ENCODE results near the gene SLIT3.

Gene SLIT3

DNA sequence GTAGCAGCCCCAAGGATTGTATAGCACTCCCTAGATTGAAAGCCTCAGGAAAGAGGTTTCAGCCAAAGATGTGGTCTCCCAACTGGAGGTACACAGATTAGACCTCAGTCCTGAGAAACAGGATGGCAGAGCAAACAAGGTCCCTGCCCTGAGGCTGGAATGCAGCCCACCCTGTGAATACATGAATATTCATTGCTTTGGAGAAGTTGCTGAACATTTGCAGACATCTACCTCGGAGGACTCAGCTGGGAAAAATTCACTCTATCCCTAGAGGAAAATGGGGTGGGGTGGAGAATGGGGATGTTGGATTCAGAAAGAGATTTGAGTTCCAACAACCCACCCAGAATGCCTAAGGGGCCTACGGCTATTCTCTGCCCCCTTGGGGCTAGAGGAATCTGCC is 129.4 kb downstream of the SLIT3 start:
- no peak for DNase-seq
- H3K4me1 ChIP-seq (ENCODE audit: control insufficient read depth, insufficient read depth, low read length, poor library complexity, severe bottlenecking), result no peaks in the 10 kb centered on the region
- H3K9me3 ChIP-seq (ENCODE audit: control insufficient read depth, low read length), result no peaks in the 10 kb centered on the region
- H3K36me3 ChIP-seq (ENCODE audit: control insufficient read depth, insufficient read depth, low read length), result no peaks in the 10 kb centered on the region
- no peak overlapping the region for H3K4me3 ChIP-seq (ENCODE audit: insufficient read depth, low read depth, low read length, poor library complexity, severe bottlenecking)
- H3K27me3 ChIP-seq (replicated peaks; ENCODE audit: control insufficient read depth, insufficient read depth, low read length, poor library complexity, severe bottlenecking), result no peaks in the 10 kb centered on the region
- no peak overlapping the region for H3K27ac ChIP-seq (ENCODE audit: insufficient read depth, low read length, poor library complexity, severe bottlenecking)

GRCh38 chr5:169169783-169170182 is 131.2 kb downstream of the SLIT3 start:
- H3K27ac ChIP-seq (ENCODE audit: insufficient read depth, low read length, poor library complexity, severe bottlenecking), result no peak overlapping the region
- DNase-seq, result no peak
- no peaks in the 10 kb centered on the region for H3K36me3 ChIP-seq (ENCODE audit: control insufficient read depth, insufficient read depth, low read length)
- no peaks in the 10 kb centered on the region for H3K27me3 ChIP-seq (replicated peaks; ENCODE audit: control insufficient read depth, insufficient read depth, low read length, poor library complexity, severe bottlenecking)
- H3K4me3 ChIP-seq (ENCODE audit: insufficient read depth, low read depth, low read length, poor library complexity, severe bottlenecking), result no peak overlapping the region
- no peaks in the 10 kb centered on the region for H3K4me1 ChIP-seq (ENCODE audit: control insufficient read depth, insufficient read depth, low read length, poor library complexity, severe bottlenecking)
- no peaks in the 10 kb centered on the region for H3K9me3 ChIP-seq (ENCODE audit: control insufficient read depth, low read length)

GRCh38 chr5:169168280-169168679 is 132.7 kb downstream of the SLIT3 start:
- no peak for DNase-seq
- Histone ChIP-seq H3K4me1 (ENCODE audit: control insufficient read depth, insufficient read depth, low read length, poor library complexity, severe bottlenecking) (no peaks in the 10 kb centered on the region), H3K9me3 (ENCODE audit: control insufficient read depth, low read length) (no peaks in the 10 kb centered on the region), H3K27ac (ENCODE audit: insufficient read depth, low read length, poor library complexity, severe bottlenecking) (no peak overlapping the region), H3K4me3 (ENCODE audit: insufficient read depth, low read depth, low read length, poor library complexity, severe bottlenecking) (no peak overlapping the region), H3K36me3 (ENCODE audit: control insufficient read depth, insufficient read depth, low read length) (no peaks in the 10 kb centered on the region), H3K27me3 (replicated peaks; ENCODE audit: control insufficient read depth, insufficient read depth, low read length, poor library complexity, severe bottlenecking) (no peaks in the 10 kb centered on the region)

GRCh38 chr5:169166078-169166477 is 134.9 kb downstream of the SLIT3 start:
- H3K36me3 ChIP-seq (ENCODE audit: control insufficient read depth, insufficient read depth, low read length), result no peaks in the 10 kb centered on the region
- H3K9me3 ChIP-seq (ENCODE audit: control insufficient read depth, low read length), result no peaks in the 10 kb centered on the region
- H3K4me1 ChIP-seq (ENCODE audit: control insufficient read depth, insufficient read depth, low read length, poor library complexity, severe bottlenecking), result no peaks in the 10 kb centered on the region
- no peaks in the 10 kb centered on the region for H3K27me3 ChIP-seq (replicated peaks; ENCODE audit: control insufficient read depth, insufficient read depth, low read length, poor library complexity, severe bottlenecking)
- no peak overlapping the region for H3K27ac ChIP-seq (ENCODE audit: insufficient read depth, low read length, poor library complexity, severe bottlenecking)
- DNase-seq, result no peak
- H3K4me3 ChIP-seq (ENCODE audit: insufficient read depth, low read depth, low read length, poor library complexity, severe bottlenecking), result no peak overlapping the region

- Histone ChIP-seq H3K4me1 (ENCODE audit: control insufficient read depth, insufficient read depth, low read length, poor library complexity, severe bottlenecking) (no peaks in the 10 kb centered on the region), H3K27ac (ENCODE audit: insufficient read depth, low read length, poor library complexity, severe bottlenecking) (no peak overlapping the region), H3K36me3 (ENCODE audit: control insufficient read depth, insufficient read depth, low read length) (no peaks in the 10 kb centered on the region), H3K4me3 (ENCODE audit: insufficient read depth, low read depth, low read length, poor library complexity, severe bottlenecking) (no peak overlapping the region), H3K9me3 (ENCODE audit: control insufficient read depth, low read length) (no peaks in the 10 kb centered on the region), H3K27me3 (replicated peaks; ENCODE audit: control insufficient read depth, insufficient read depth, low read length, poor library complexity, severe bottlenecking) (no peaks in the 10 kb centered on the region)
- no peak for DNase-seq
These were observed 135.9 kb downstream of the SLIT3 start for GRCh38 chr5:169165052-169165451.

DNA sequence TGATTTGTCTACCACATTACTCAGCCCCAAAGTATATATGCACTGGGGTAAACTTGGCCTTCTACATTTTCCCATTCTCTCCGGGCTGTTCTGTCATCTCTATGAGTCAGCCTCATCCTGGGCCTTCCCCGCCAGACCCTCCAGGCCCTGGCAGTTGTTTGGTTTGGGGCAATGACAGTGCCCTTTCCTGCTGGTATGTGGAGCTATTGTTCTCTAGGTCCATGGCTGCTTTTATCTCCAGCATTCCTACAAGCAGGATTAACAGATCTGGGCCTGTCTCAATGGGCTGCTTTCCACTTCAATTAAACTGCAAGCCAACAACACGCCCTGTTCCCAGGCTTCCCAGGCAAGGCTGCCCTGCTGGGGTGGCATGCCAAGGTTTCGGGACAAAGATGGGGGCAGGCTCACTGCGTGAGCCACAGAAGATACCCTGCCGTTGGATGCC is 136.4 kb downstream of the SLIT3 start:
- H3K4me3 ChIP-seq (ENCODE audit: insufficient read depth, low read depth, low read length, poor library complexity, severe bottlenecking), result no peak overlapping the region
- H3K27me3 ChIP-seq (replicated peaks; ENCODE audit: control insufficient read depth, insufficient read depth, low read length, poor library complexity, severe bottlenecking), result no peaks in the 10 kb centered on the region
- no peaks in the 10 kb centered on the region for H3K9me3 ChIP-seq (ENCODE audit: control insufficient read depth, low read length)
- H3K36me3 ChIP-seq (ENCODE audit: control insufficient read depth, insufficient read depth, low read length), result no peaks in the 10 kb centered on the region
- H3K4me1 ChIP-seq (ENCODE audit: control insufficient read depth, insufficient read depth, low read length, poor library complexity, severe bottlenecking), result no peaks in the 10 kb centered on the region
- no peak for DNase-seq
- no peak overlapping the region for H3K27ac ChIP-seq (ENCODE audit: insufficient read depth, low read length, poor library complexity, severe bottlenecking)

- no peak overlapping the region for H3K27ac ChIP-seq (ENCODE audit: insufficient read depth, low read length, poor library complexity, severe bottlenecking)
- no peaks in the 10 kb centered on the region for H3K27me3 ChIP-seq (replicated peaks; ENCODE audit: control insufficient read depth, insufficient read depth, low read length, poor library complexity, severe bottlenecking)
- no peaks in the 10 kb centered on the region for H3K36me3 ChIP-seq (ENCODE audit: control insufficient read depth, insufficient read depth, low read length)
- no peak overlapping the region for H3K4me3 ChIP-seq (ENCODE audit: insufficient read depth, low read depth, low read length, poor library complexity, severe bottlenecking)
- no peak for DNase-seq
- H3K9me3 ChIP-seq (ENCODE audit: control insufficient read depth, low read length), result no peaks in the 10 kb centered on the region
- no peaks in the 10 kb centered on the region for H3K4me1 ChIP-seq (ENCODE audit: control insufficient read depth, insufficient read depth, low read length, poor library complexity, severe bottlenecking)
These were observed 138.5 kb downstream of the SLIT3 start for GRCh38 chr5:169162407-169162806.

DNA sequence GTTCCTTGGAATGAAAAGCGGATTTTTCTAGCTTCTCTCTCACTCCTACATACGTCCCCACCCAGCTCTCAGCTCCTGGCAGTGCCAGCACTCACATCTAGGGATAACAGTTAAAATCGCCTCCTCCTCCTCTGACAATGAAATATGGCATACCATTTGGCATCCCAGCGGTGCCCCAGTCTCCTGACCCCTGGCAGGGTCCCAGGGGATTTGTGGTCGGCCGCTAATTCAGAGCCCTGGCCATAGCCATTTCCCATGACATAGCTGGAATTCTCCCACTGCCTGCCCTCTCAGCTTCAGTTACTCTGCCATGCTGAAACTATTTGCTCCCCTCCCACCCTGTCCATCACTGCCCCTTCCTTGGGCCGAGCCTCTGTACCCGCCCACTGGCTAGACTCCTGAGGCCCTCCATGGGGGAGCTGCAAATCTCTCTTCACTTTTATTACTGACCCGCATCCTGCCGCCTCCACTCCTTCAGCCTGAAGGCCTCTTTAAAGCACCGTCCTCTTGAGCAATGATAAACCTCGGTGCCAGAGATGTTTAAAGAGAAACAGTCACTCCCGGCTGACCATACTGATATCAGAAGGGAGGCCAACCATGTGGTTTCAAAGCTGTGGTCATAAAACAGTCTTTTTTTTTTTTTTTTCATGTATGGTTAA is 139.8 kb downstream of the SLIT3 start:
- H3K4me3 ChIP-seq (ENCODE audit: insufficient read depth, low read depth, low read length, poor library complexity, severe bottlenecking), result no peak overlapping the region
- no peak overlapping the region for H3K27ac ChIP-seq (ENCODE audit: insufficient read depth, low read length, poor library complexity, severe bottlenecking)
- DNase-seq, result no peak
- H3K27me3 ChIP-seq (replicated peaks; ENCODE audit: control insufficient read depth, insufficient read depth, low read length, poor library complexity, severe bottlenecking), result no peaks in the 10 kb centered on the region
- no peaks in the 10 kb centered on the region for H3K36me3 ChIP-seq (ENCODE audit: control insufficient read depth, insufficient read depth, low read length)
- no peaks in the 10 kb centered on the region for H3K4me1 ChIP-seq (ENCODE audit: control insufficient read depth, insufficient read depth, low read length, poor library complexity, severe bottlenecking)
- H3K9me3 ChIP-seq (ENCODE audit: control insufficient read depth, low read length), result no peaks in the 10 kb centered on the region

DNA sequence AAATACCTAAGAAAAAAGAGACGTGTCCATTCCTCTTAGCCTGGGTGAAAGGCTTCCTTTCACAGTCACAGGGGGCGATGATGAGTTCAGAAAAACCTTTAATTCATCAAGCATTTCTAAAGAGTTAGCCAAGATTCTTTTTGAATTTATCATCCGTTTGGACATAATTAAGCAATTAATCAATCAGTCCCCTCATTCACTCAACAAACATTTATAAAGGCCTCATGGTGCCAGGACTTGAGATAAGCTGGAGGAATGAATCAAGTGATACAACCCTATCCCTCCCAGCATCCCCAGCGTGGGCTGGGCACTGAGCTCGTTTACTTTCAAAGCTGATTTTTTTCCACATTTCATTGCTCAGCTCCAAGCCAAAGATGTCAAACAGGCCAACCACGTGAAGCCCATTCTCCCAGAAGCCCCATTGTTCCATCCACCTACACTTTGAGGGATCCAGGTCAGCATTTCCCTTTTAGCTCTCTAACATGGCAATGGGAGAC is 140.5 kb downstream of the SLIT3 start:
- Histone ChIP-seq H3K27me3 (replicated peaks; ENCODE audit: control insufficient read depth, insufficient read depth, low read length, poor library complexity, severe bottlenecking) (no peaks in the 10 kb centered on the region), H3K9me3 (ENCODE audit: control insufficient read depth, low read length) (no peaks in the 10 kb centered on the region), H3K27ac (ENCODE audit: insufficient read depth, low read length, poor library complexity, severe bottlenecking) (no peak overlapping the region), H3K4me1 (ENCODE audit: control insufficient read depth, insufficient read depth, low read length, poor library complexity, severe bottlenecking) (no peaks in the 10 kb centered on the region), H3K36me3 (ENCODE audit: control insufficient read depth, insufficient read depth, low read length) (no peaks in the 10 kb centered on the region), H3K4me3 (ENCODE audit: insufficient read depth, low read depth, low read length, poor library complexity, severe bottlenecking) (no peak overlapping the region)
- DNase-seq, result no peak

GRCh38 chr5:169158764-169159163 is 142.2 kb downstream of the SLIT3 start:
- no peak for DNase-seq
- Histone ChIP-seq H3K27ac (ENCODE audit: insufficient read depth, low read length, poor library complexity, severe bottlenecking) (no peak overlapping the region), H3K27me3 (replicated peaks; ENCODE audit: control insufficient read depth, insufficient read depth, low read length, poor library complexity, severe bottlenecking) (no peaks in the 10 kb centered on the region), H3K4me1 (ENCODE audit: control insufficient read depth, insufficient read depth, low read length, poor library complexity, severe bottlenecking) (no peaks in the 10 kb centered on the region), H3K36me3 (ENCODE audit: control insufficient read depth, insufficient read depth, low read length) (no peaks in the 10 kb centered on the region), H3K9me3 (ENCODE audit: control insufficient read depth, low read length) (no peaks in the 10 kb centered on the region), H3K4me3 (ENCODE audit: insufficient read depth, low read depth, low read length, poor library complexity, severe bottlenecking) (no peak overlapping the region)
